ENCODE data around the gene WNK1.
"Not testable (repeated sequence)": the region's sequence is repeated elsewhere in the genome, so short reads cannot be mapped to it uniquely, and the experiment has no call there.

The WNK1 gene

DNA sequence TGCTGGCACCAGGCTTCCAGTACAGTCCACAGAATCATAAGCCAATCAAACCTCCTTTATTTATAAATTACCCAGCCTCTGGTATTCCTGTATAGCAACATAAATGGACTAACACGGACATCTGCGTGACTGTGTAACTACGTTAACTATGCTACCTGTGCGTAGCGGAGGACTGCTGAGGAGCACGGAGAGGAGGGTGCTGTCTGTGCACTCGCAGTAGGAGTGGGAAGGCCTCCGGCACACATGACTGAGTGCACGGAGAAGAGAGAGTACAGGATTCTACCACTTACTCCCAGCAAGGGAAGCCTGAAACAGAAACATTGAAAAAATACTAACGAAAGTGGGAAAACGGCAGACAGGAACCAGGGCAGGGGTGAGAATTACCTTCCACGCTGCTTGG lies 174.3 kb downstream of the WNK1 start:
- no peaks in the 10 kb centered on the region for H3K27me3 ChIP-seq (ENCODE audit: low read depth, low read length)
- no peak overlapping the region for H3K4me2 ChIP-seq (ENCODE audit: low read length)
- TF ChIP-seq CTCF (IDR thresholded peaks at IDR 0.05; ENCODE audit: low read depth, low read length) = no peak
- no peak for TF ChIP-seq EZH2phosphoT487 (IDR thresholded peaks at IDR 0.05; ENCODE audit: low read depth)
- no peaks in the 10 kb centered on the region for H3K4me1 ChIP-seq (ENCODE audit: low read length)
- no peak overlapping the region for H2AFZ ChIP-seq (ENCODE audit: low read depth, low read length)
- no peaks in the 10 kb centered on the region for H3K79me2 ChIP-seq (ENCODE audit: low read length)
- no peak overlapping the region for H3K9ac ChIP-seq (ENCODE audit: low read length)
- peaks cover 41% of the 10 kb centered on the region for H3K36me3 ChIP-seq (replicated peaks; ENCODE audit: low read depth, low read length)
- H3K9me3 ChIP-seq (ENCODE audit: insufficient read depth, low read length) = no peaks in the 10 kb centered on the region
- H3K27ac ChIP-seq (ENCODE audit: low read length) = no peak overlapping the region
- no peaks in the 10 kb centered on the region for H4K20me1 ChIP-seq (ENCODE audit: insufficient read depth, low read length)
- no peak overlapping the region for H3K4me3 ChIP-seq (ENCODE audit: low read length)

DNA sequence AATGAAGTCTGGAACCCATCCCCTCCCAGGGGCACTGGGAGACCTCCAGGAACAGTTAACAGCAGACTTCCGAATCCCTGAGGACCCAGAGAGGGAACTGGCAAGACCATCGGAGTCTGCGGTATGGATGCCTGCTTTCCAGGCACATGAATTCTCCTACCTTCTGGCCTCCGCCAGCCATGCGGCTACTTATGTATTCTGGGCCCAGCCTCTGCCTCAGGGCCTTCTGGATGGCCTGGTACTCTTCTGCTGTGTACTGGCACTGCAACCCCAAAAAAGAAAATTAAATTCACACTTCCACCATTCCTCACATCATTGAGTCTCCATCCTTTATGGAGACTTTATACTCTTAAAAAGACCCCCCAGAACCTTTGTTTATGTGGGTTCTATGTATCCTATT lies 178.7 kb downstream of the WNK1 start:
- Histone ChIP-seq H4K20me1 (ENCODE audit: insufficient read depth, low read length) (no peaks in the 10 kb centered on the region), H3K4me2 (ENCODE audit: low read length) (no peak overlapping the region), H3K36me3 (replicated peaks; ENCODE audit: low read depth, low read length) (peaks cover 25% of the 10 kb centered on the region)

DNA sequence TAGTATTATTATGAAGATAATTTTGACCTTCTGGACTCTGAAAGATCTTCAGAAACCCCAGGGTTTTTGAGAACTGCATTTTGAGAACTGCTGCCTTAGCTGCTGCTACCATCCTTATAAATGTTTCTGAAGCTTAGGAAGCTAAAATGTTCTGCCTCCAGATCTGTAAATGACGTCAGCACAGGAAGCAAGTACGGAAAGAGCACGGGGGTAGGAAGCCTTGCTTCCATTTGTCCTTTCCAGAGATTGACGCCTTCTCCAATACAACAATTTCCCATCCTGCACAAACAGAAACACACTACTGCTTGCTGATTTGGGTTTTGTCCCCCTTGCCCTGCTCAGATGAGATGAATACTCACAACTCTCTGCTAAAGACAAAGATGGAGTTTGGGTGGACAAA lies 179.2 kb downstream of the WNK1 start:
- no peak overlapping the region for H3K4me2 ChIP-seq (ENCODE audit: low read length)
- no peak overlapping the region for H2AFZ ChIP-seq (ENCODE audit: low read depth, low read length)
- H3K27me3 ChIP-seq (ENCODE audit: low read depth, low read length) = no peaks in the 10 kb centered on the region
- TF ChIP-seq CTCF (IDR thresholded peaks at IDR 0.05; ENCODE audit: low read depth, low read length) = no peak
- TF ChIP-seq EZH2phosphoT487 (IDR thresholded peaks at IDR 0.05; ENCODE audit: low read depth) = no peak
- no peak overlapping the region for H3K4me3 ChIP-seq (ENCODE audit: low read length)
- H3K4me1 ChIP-seq (ENCODE audit: low read length) = no peaks in the 10 kb centered on the region
- H4K20me1 ChIP-seq (ENCODE audit: insufficient read depth, low read length) = no peaks in the 10 kb centered on the region
- H3K36me3 ChIP-seq (replicated peaks; ENCODE audit: low read depth, low read length) = peaks cover 23% of the 10 kb centered on the region
- no peaks in the 10 kb centered on the region for H3K9me3 ChIP-seq (ENCODE audit: insufficient read depth, low read length)
- H3K79me2 ChIP-seq (ENCODE audit: low read length) = no peaks in the 10 kb centered on the region
- H3K27ac ChIP-seq (ENCODE audit: low read length) = no peak overlapping the region
- no peak overlapping the region for H3K9ac ChIP-seq (ENCODE audit: low read length)

More for the DNA sequence above, 178.7 kb downstream of the WNK1 start:
- Histone ChIP-seq H3K9me3 (ENCODE audit: insufficient read depth, low read length) (no peaks in the 10 kb centered on the region), H2AFZ (ENCODE audit: low read depth, low read length) (no peak overlapping the region), H3K9ac (ENCODE audit: low read length) (no peak overlapping the region), H3K79me2 (ENCODE audit: low read length) (no peaks in the 10 kb centered on the region), H3K27ac (ENCODE audit: low read length) (no peak overlapping the region), H3K27me3 (ENCODE audit: low read depth, low read length) (no peaks in the 10 kb centered on the region), H3K4me1 (ENCODE audit: low read length) (no peaks in the 10 kb centered on the region), H3K4me3 (ENCODE audit: low read length) (no peak overlapping the region)
- no peak for TF ChIP-seq CTCF (IDR thresholded peaks at IDR 0.05; ENCODE audit: low read depth, low read length)
- TF ChIP-seq EZH2phosphoT487 (IDR thresholded peaks at IDR 0.05; ENCODE audit: low read depth) = no peak

- H3K27me3 ChIP-seq (ENCODE audit: low read depth, low read length); H4K20me1 ChIP-seq (ENCODE audit: insufficient read depth, low read length); H3K4me1 ChIP-seq (ENCODE audit: low read length); H3K4me2 ChIP-seq (ENCODE audit: low read length); H3K9ac ChIP-seq (ENCODE audit: low read length); H2AFZ ChIP-seq (ENCODE audit: low read depth, low read length); H3K9me3 ChIP-seq (ENCODE audit: insufficient read depth, low read length); H3K27ac ChIP-seq (ENCODE audit: low read length); H3K4me3 ChIP-seq (ENCODE audit: low read length): not testable (repeated sequence)
- H3K36me3 ChIP-seq (replicated peaks; ENCODE audit: low read depth, low read length) = peaks cover 12% of the 10 kb centered on the region
- H3K79me2 ChIP-seq (ENCODE audit: low read length) = peaks cover 15% of the 10 kb centered on the region
Observed at GRCh38 chr12:935891-936290, 183.5 kb downstream of the WNK1 start.
